Sigmoid colon (tissue), 4 donors: Measurements from ENCODE around the gene MSANTD1.

ENCODE experiments used
- EP300 ChIP-seq, 4 donors: sonication (generic); formaldehyde crosslinking; IDR thresholded peaks; one replicate each; pipeline ENCODE4 v1.6.1; 2017; ENCODE audit warnings: antibody characterized with exemption in 4 of 4
- POLR2A ChIP-seq, 2 donors: fragments of 450-650 bp; IDR thresholded peaks; one replicate each; pipeline ENCODE4 v1.6.1; 2016; ENCODE audit warnings: antibody characterized with exemption in 2 of 2, mild to moderate bottlenecking in 2 of 2, moderate library complexity in 2 of 2
- POLR2AphosphoS5 ChIP-seq, 4 donors: sonication (generic); formaldehyde crosslinking; IDR thresholded peaks; one replicate each; pipeline ENCODE4 v1.6.1; 2017; ENCODE audit warnings: antibody characterized with exemption in 4 of 4
- TF ChIP-seq, protein P1 (sequence below), 4 experiments: fragments of 450-650 bp in 3 of 4; fragments of 200-600 bp in 1 of 4; IDR thresholded peaks; one replicate each; pipeline ENCODE4 v1.5.1; 2016 to 2019; ENCODE audit warnings: antibody characterized with exemption in 4 of 4, mild to moderate bottlenecking in 3 of 4, moderate library complexity in 2 of 4

DNA sequence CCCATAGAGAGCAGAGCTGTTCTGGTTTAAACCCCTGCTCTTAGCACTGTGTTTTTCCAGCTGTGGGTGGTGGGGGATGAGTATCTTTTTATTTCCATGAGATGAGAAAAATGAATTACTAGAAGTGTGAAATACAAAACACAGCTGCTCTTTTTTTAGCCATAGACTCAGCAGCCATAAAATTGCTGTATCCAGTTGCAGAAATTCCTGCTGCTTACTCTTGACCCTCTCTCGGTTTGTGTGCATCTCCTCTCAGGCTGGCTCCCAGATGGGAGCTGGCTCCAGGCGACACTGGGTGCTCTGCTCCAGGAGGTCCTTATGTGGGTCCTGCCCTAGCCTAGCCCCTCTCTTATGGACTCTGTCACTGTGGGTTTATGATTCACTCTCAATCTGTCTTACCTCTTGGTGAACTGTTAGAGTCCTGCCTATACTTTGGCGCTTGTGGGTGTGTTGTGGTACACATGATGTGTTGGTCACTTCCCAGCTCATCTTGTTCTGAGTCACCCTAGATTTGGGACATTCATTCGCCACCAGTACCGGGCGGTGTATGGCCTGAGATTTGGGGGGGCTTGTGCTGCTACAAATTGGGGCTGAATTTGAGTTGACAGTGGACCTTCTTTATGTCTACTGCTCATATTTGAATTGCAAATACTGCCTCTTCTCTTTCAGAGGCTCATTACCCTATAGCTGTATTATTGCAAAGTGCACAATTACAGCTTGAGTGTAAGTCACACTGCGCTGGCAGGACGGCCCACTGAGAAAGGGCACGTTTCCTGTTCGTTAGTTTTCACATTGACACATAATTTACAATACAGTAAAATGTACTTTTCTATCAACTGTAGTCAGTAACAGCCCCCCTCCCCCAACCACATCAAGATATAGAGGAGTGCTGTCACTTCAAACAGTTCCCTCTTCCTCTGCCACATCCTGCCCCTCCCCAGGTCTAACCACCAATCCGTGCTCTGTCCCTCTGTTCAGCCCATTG, 46.9 kb upstream of the MSANTD1 start:
- TF ChIP-seq POLR2A (IDR thresholded peaks at IDR 0.05) (no peak), EP300 (IDR thresholded peaks at IDR 0.05) (no peak), POLR2AphosphoS5 (IDR thresholded peaks at IDR 0.05) (no peak)
- TF ChIP-seq, protein P1, sequence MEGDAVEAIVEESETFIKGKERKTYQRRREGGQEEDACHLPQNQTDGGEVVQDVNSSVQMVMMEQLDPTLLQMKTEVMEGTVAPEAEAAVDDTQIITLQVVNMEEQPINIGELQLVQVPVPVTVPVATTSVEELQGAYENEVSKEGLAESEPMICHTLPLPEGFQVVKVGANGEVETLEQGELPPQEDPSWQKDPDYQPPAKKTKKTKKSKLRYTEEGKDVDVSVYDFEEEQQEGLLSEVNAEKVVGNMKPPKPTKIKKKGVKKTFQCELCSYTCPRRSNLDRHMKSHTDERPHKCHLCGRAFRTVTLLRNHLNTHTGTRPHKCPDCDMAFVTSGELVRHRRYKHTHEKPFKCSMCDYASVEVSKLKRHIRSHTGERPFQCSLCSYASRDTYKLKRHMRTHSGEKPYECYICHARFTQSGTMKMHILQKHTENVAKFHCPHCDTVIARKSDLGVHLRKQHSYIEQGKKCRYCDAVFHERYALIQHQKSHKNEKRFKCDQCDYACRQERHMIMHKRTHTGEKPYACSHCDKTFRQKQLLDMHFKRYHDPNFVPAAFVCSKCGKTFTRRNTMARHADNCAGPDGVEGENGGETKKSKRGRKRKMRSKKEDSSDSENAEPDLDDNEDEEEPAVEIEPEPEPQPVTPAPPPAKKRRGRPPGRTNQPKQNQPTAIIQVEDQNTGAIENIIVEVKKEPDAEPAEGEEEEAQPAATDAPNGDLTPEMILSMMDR (IDR thresholded peaks at IDR 0.05): no peak
